GM18508 (cell line): ENCODE data around the gene LEKR1.
"Not testable (repeated sequence)": the region's sequence is repeated elsewhere in the genome, so short reads cannot be mapped to it uniquely, and the experiment has no call there.

ENCODE experiments used
- ATAC-seq: cut with Tn5 transposase; IDR thresholded peaks from one replicate; pipeline ENCODE4 v1.9.1; 2021; ENCODE audit warnings: moderate number of reproducible peaks; ENCODE audit not compliant: insufficient read depth, unreplicated experiment

The LEKR1 gene

DNA sequence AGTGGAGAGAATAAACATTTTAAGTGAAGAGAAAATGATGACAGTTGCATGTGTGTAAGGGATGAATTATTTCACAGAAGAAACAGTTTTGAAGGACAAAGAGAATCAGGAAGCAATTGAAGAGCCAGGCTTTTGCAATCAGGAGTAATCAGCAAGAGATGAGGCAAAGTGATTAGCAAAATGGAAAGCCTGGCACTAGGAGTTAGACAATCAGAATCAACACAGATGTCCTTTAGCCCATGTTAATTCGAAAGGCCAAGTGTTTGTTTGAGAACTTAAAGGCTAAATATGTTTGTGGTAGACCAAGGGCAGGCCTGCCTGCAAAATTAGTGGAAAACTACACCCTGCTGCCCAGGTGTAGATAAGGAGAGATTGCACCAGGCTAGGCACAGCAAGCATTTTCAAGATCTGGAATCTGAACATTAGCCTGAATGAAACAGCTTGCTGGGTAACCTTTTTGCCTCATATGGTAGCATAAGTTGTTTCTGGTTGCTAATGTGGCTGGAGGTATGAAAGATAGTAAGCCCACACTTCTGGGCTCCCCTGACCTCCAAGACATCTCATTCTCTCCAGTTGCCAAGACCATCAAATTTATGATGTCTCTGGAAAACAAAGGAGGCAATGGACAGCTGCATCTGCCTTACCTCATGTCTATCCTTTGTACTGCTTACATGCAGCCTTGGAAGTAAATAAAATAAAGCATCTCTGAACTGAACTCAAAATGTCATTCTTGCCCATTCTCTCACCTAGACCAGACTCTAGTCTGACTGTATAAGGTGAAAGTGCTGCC lies 22.0 kb upstream of the LEKR1 start:
- ATAC-seq = no peak

DNA sequence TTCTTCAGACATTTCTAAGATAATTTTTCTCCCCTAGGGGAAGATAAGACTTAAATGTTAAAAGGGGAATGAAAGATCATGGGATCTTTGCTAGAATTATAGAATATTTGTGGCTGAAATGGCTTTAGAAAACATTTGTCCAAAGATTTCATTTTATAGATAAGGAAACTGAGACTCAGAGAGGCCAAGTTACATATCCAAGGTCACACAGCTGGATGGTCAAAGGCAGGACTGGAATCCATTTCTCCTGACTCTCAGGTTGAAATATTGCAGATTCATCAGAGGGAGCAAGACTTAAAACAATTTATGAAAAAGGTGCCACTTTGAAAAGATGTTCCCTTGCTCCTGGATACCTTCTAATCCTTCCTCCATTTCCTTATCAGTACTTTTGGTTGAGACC lies 19.5 kb upstream of the LEKR1 start:
- ATAC-seq = no peak

DNA sequence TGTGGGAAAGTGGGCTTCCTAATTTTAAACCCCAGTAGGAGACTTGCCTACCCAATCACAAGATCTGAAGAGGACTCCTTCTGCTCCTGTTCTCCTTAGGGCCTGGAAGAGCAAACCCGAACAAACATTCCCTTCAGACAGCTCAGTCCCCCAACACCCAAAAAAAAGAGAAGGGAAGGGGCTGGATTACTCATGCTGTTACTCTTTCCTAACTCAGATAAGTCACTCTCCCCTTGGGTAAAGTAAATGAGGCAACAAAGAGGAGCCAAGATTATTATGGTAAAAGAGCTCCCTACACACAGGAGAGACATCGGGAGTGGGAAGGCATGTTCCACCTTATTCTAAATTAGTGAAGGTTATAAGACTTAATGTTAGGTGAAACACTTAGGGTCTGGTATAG lies 18.1 kb upstream of the LEKR1 start:
- no peak for ATAC-seq

DNA sequence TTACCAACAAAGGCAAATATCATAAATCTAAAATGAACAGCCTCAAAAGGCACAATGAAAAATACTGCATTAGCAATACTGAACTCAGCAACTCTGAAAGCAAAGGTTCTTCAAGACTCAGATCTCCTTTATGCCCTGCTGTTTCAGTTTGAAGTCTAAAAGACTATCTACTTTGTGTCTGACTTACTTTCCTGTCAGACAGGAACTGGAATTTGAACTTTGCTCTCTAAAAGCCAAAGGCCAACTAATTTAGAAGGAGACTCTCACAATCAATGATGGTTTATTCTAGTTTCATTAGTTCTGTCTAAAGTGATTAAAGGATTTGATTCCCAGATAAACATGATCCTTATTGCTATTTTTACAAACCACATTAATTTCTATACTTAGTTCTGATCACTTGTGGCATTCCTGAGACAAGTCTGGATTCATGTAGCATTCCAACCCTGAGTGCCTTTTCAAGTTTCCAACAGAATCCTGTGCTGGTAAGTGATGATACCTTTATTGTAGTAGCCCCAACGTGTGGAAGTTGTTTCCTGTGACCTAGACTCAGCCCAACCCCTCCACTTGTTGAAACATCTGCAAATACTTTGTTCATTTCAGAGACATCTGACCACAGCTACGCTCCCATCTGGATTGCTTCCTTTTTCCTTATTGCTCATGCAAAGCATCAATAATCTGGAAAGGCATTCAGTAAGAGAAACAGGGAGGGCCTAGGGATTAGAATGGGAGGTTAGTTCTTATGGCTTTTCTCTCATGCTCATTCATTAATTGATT lies 14.9 kb upstream of the LEKR1 start:
- ATAC-seq = no peak

DNA sequence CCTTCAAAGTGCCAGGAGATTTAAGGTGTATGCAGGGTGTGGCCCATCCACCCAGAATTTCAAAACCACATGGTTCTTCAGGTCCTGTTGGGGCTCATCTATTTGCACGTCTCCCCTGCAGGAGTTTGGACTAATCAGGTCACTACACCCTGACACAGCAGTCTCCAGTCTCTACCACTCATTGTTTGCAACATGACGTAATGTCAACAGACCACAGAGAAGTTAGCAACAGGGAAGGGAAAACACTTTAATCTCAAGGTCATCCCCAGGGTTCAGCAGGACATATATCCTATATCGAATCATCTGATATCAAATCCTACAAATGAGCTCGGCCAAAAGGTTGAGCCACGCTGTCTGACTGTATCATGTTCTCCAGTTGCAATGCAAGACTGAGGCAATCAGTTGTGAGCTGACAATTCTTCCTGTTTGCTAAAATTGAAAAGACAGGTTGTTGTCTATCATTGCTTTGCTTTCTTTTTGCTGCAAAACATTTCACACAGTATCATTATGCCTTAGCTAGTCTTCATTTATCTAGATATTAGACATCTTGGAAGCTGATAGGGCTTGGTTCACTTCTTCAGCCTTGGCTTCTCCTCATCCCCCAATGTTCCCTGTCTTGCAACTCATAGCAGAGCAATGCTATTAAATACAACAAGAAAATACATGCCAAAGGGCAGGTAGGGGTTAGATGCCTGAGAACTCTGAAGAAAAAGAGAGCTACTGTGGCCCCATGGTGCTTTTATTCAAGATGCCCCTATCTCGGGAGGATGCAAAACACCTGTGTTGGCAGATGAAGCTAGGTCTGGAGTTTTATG lies 13.4 kb upstream of the LEKR1 start:
- ATAC-seq = no peak

DNA sequence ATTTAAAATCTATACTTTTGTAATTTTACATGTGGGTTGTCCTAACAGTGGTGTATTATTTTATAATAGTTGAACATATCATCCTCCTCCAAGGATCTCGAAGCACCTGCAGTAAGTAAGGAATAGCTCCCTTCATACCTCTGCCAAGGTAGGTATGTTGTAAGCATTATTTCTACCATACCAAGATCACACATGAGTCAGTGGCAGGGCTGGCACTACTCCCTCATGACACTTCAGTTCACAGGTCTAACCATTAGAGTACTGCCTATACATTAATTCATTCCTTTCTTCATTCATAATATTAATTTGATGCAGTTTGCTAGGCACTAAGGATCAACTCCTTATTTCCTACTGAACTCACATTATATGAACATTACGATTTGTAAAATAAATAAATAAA lies 11.9 kb upstream of the LEKR1 start:
- ATAC-seq = no peak

DNA sequence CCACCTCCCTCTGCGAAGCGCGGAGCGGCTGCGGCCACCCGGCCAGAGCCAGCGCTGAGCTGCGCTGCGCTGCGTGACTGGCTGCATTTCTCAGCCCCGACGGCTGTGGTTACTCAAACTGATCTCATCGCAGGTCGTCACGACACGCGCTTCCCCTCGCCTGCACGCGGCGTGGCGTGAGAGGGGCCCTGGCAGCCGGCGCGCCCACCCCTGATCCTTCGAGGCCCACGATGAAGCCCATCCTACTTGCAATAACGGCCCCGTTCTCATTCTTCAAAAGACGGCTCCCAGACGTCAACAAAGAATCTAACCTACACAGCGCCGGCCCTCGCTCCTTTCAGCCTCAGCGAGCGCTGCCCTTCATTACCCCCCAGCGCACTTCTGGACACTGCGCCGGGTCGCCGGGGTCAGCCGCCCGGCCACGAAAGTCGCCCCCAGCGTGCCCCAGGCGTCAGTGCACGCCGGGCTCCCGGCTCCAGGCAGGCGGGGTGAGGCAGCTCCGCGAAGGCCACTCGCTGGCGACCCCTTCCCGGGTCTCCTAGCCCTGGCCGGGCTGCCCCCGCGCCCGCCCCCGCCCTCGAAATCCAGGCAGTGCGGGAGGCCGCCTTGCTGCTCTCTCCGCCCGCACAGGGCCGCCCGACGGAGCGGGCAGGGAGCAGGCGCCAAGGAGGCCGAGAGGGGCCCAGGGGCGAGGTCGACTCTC lies 9.9 kb upstream of the LEKR1 start:
- peak; percentile 16 for ATAC-seq

DNA sequence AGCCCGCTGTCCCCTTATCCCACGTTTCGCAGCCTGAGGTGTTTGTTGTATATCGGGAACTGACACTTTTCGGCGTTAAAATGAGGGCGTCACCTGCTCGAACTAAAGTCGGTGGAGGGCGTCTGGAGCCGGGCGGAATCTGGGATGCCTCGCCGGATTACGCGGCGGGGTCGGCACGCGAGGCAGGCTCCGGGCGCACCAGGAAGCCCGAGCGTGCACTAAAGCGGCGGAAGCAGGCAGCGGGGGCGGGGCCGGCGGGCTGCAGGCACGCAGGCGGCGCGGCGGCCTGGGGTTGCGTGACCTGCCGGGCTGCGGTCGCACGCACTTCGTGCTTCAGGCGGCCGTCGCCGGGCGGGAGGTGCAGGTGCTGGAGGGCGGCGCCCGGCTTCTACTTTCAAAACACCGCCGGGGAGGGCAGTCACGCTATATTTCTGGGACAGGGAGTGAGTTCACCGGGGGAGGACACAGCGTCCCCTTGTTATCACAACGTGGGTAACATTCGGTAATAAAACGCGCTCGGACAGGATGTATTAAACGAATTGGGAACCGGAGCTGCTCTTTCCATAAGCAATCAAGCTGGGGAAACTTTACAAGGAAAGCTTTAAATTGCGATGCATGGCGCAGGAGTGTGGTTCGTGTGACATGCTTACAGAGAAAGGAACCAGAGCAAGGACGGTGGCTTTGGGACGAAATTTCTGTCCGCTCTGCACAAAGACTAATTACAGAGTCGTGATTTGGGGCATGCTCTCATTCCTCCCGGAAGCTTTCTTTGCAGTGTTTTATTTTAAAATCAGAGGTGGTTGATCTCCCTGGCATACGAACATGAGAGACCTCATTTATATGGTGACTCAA lies 9.1 kb upstream of the LEKR1 start:
- peak; percentile 33 for ATAC-seq

DNA sequence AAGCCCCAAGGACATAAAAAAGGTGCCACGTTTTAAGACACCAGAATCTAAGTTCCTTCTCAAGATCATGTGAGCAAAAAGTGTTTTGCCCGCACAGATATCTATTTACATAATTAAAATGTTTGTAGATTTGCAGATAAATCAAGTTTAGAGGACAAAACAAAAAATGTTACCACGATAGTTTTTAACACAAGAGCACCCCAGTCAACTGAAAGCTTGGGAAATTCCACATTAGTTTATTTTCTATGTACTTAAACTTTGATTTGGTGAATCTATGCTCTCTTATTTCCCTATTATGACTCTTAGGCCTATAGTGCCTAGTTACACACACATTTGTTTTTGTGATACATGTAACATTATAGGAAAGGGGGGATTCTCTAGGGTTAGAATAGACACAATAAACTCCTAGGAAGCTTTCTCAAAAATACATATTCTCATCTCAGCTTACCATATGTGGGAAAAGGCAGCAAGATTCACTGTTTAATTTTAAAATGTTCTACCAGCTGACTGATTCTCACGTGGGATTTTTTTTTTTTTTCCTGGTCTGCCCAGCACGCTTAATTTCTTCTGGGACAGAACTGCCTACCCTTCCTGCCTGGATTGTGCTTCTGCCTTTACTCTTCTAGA lies 8.4 kb upstream of the LEKR1 start:
- ATAC-seq = no peak

DNA sequence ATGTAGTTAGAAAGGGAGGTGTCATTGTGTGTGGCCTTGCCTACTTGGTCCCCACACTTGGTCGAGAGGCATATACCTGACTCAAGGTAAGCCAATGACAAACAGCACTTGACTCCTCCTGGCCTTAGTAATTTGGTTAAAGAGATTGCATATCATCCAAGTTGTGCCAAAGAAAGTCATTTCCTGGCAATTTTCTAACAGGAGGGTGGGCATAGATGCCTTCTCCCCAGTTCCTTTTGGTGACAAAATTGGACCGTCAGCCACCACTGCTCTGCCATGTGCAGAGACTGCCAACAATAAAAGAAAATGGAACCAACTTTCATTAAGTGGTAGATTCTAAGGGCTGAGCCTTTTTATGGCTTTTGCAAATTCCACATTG lies 7.9 kb upstream of the LEKR1 start:
- ATAC-seq = no peak

DNA sequence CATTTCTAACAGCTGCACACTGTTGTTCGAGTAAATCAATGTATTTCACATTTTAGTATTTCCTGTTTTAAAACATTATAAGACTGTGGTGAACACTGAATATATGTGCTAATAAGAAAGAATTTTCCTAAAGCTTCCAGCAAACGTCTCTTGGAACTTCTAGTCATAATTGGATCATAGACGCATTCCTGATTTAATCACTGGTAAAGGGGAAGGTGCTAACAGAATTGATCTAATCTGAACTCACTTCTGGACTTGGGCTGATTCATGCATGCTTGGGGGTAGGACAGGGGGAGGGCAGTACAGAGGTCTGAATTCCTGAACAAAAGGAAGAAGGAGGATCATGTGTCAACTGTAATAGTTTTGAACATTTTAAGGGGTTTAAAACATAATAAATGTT lies 7.3 kb upstream of the LEKR1 start:
- ATAC-seq = no peak

DNA sequence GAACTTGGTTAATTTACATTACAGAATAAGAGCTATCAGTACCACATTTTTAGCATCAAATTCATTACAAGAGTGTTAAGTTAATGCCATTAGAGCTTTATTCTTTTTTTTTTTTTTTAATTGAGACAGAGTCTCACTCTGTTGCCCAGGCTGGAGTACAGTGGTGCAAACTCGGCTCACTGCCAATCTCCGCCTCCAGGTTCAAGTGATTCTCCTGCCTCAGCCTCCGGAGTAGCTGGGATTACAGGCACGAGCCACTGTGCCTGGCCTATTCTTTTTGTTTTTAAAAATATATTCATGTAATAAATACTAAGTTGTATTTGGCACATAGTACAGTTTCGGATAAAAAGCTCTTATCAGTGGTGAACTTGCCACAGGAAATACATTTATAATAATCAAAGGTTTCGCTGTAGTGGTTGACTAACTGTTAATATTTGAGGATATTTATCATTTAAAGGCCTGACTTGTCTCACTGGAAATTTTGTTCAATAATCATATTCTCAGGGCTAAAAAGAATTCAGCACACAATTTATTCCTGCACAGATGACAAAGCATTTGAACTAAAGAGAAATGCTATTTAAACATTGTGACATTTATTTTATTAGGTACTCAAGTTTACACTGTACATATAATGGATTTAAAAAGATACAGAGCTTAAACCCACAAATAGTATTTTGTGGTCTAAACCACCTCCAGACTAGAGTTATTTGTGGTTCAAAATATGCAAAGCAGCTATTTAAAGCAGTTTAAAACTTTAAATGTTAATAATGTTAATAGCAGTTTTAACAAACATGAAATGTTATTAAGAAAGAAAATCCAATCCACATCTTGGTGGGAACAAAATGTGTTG lies 6.1 kb upstream of the LEKR1 start:
- no peak for ATAC-seq

DNA sequence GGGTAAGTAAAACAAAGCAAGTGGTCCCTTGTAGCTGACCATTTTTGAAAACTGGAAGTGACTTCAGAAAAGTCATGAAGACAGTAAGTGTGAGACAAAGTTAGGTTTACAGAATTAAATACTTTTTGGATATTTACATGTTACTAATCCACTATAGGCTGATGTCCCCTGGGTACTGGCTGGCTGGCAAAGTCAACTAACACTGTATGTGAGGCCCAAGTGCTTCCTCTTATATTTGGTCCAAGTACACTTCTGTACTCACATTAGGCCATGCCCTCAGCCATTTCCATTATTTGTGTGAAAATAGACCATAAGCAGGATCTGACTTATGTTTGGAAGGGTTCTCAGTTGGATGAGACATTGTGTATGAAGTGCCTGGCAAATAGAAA lies 5.5 kb upstream of the LEKR1 start:
- no peak for ATAC-seq

DNA sequence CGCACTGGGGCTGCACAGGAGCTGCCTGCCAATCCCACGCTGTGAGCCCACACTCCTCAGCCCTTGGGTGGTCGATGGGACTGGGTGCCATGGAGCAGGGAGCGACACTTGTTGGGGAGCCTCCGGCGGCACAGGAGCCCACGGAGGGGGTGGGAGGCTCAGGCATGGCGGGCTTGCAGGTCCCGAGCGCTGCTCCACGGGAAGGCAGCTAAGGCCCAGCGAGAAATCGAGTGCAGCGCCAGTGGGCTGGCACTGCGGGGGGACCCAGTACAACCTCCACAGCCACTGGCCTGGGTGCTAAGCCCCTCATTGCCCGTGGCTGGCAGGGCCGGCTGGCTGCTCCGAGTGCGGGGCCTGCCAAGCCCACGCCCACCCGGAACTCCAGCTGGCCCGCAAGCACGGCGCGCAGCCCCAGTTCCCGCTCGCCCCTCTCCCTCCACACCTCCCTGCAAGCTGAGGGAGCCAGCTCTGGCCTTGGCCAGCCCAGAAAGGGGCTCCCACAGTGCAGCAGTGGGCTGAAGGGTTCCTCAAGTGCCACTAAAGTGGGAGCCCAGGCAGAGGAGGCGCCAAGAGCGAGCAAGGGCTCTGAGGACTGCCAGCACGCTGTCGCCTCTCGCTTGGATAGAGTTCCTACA lies 3.4 kb upstream of the LEKR1 start:
- ATAC-seq = not testable (repeated sequence)

DNA sequence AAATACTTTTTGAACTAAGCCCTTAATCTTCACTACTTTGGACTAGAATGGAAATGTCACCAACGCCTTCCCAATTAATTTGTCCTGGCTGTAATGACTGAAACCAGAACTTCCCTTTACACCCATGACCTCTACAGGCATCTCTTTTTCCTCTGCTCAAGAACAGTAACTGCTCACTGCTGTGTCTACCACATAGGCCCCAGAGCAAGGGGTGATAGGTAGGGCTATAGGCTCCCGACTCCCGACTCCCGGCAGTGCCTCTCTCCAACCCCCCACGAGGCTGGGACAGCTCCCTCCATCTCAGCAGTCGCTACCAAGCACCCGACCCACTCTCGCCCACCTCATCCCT lies 384 bp upstream of the LEKR1 start:
- peak; percentile 41 for ATAC-seq

DNA sequence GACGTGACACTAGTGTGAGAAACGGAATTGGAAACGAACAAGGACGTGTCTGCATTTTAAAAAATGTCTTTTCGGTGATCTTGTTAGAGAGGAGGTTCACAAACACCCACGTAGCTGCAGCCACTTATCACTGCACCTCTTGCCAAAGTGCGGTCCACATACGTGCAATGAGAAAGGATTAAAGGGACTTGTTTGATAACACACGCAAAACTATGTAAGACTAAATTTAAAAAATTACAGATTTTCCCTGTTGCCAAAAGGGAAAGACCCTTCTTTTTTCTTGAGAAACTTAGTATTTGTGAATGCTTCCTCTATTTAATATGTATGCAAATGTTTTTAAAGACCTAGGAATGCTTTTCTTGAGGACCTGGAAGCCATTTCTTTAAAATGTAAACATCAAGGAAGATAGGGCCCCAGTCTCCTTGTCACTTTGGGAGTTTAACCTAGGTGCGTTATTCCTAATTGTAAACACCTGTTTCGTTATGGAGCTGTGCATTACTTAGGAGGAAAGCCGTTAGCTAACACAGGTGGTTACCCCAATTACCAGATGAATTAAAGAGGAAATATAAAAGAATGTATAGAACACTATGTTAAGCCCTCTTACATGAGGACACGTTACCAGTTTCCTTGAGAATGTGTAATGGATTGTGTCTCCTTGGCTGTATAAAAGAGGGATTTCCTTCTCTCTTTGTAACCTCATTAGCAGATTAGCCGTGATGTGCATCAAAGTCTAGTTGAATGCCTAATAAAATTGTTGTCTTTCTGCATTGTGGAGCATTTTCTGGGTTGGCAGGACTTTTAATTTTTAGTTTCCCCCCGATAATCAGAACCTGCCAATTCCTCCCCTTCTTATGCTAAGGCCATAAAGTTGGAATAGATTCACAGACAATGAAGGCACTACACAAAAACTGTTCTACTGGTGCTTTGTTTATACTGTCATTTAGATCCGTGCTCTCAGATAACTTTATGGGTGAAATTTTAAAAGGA lies 1.0 kb downstream of the LEKR1 start:
- no peak for ATAC-seq

DNA sequence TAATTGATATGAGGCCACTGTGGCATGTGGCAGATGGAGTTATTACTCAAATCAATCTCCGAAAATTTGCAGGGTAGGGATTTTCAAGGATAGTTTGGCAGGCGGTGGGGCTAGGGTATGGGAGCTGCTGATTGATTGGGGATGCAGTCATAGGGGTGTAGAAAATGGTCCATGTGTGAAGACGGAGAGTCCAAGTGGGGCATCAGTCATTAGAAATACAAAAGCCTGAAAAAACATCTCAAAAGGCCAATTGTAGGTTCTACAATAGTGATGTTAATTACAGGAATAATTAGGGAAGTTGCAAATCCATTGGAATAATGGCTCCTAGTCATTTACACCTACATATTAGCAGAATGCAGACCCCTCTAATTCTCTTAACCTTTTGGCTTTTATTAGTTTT lies 4.9 kb downstream of the LEKR1 start:
- no peak for ATAC-seq
